HG03159 (cell line): ENCODE measurements around the gene ACD.

Experiments used
- ATAC-seq: cut with Tn5 transposase; IDR thresholded peaks from one replicate; pipeline ENCODE4 v1.9.1; 2021; ENCODE audit warnings: mild to moderate bottlenecking, moderate library complexity; ENCODE audit not compliant: unreplicated experiment

The ACD gene

DNA sequence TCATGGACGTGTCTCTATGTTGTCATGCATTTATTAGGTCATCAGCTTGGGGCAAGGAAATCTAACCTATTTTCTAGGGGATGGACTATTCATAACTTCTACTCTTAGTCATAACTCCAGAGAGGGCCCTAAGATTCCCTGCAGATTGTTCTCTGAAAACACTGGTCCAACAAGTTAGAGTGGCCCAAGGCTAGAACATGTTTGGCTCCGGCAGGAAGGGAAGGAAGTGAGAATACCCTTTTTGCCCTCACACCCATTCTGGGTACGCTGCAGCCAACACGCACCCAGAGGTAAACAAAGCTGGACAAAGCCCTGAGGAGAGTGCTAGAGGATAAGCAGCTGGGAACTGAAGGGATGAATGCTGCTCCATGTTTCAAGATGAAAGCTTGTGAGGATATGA, 16.5 kb upstream of the ACD start:
- ATAC-seq, result no peak

DNA sequence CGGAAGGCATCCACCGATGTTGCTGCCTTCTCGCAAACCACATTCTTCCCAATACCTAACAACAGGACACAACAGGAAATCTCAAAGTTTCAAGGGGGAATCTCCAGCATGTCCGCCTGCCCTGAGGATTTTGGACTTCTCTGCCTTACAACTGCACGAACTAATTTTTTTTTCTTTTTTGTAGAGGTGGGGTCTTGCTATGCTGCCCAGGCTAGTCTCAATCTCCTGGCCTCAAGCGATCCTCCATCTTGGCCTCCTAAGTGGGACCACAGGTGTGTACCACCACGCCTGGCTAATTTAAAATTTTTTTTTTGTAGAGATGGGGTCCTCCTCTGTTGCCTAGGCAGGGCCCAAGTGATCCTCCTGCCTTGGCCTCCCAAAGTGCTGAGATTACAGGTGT, 15.9 kb upstream of the ACD start:
- no peak for ATAC-seq

GRCh38 chr16:67675579-67675935, 15.5 kb upstream of the ACD start:
- no peak for ATAC-seq

DNA sequence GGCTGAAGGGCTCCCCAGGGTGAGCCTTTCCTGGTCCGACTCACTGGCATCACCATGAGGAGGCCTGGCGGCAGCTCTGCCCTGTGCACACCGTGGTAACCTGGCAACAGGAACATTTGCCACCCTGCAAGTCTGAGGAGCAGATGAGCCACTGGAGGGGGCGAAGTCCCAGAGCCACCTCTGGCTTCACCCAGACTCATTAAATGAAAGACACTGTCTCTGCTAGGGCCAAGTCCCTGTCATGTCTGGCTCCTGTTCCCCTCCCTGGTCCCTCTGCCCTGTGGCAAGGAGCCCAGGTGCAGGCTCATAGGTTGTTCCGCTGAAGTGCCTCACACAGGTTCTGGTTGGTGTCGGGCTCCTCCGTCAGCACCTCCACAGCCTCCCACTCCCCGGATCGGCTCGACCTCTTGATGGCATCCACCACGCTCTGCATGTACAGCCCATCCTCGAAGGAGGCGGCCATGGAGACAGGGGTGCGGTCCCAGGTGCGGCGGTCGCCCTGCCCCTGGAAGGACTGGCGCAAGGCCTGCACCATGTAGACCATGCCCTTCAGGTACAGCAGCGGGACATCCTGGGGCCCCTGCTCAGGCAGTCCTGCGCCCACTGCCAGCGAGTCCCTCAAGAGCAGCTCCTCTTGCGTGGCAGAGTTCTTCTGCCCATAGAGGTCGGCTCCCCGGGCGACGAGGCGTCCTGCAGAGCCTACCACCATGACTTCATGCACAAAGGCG, 15.0 kb upstream of the ACD start:
- no peak for ATAC-seq

DNA sequence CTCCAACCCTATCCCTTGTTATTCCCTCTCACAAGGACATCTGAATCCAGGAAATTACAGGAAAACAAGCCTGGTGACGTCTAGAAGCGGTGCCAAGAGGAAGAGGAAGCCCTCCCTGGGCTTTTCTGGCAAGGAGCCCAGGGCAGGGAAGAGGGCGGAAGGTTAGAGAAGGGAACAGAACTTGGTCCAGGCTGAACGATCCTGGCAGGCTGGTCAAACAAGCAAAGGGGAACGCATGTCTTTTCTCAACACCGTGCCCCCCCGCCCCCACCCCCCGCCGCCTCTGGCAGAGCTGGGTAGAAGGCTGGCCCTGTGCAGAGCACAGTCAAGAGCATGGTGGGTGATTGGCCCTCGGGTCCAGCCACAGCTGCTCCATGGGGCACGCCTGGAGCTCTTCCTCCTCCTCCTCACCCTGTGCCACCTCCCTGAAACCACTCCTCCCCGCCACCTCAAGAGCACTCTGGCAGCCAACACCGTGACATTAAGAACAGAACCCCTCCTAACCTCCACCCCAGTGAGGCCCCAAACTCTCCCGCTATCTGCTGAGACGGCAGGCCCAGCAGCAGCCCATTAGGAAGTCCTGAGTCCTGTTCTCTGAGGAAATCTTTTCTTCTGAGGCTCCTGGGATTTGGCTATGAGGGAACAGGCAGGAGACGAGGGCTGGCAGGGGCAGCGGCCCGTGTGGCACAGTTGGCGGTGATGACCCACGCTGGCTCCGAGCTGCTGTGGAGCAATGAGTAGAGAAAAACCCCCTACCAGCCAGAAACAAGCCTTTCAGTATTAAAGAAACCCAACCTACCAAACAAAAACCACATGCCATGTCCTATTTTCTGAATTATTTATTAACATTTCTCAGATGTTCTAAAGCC, 13.9 kb upstream of the ACD start:
- ATAC-seq, result no peak

DNA sequence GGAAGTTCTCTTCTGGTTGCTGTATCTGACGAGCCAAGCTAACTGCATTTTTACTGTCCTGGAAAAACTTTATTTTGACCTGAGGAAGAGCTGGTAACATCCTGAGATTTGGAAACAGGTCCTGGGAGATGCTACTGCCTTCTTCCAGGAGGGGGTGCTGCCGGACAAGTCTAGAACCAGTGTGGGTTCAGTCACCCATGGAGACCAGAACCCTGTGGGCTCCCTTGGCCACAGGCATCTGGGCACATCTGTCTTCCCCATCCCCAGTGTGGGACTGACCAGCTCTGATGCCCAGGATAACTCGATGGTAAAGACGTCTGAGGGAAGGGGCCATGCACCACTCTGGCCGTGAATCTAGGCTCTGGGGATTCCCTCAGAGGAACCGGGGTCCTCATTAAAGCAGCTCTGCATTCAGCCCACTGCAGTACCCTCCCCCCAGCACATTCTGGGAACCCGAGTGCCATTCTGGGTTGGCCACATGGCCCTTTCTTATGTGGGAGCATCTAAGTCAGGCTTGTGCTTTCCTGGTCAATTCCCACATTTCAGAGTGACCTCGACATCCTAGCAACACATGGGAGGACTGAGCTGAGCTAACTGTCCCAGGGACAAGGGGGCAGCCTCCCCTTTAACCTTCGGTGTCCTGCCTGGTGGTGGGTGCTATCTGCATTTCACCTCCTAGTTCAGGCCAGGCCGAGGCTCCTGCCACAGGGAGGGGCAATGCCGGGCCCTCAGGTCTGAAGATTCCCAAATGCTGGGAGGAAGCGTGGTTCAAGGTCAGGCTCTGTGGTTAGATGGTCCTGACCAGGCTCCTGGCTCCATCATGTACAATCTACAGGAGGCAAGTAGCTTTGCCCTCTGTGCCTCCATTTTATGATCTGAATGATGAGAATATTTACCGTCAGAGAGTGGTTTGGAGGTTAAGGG, 12.9 kb upstream of the ACD start:
- no peak for ATAC-seq

GRCh38 chr16:67672306-67672705, 12.2 kb upstream of the ACD start:
- ATAC-seq, result no peak

DNA sequence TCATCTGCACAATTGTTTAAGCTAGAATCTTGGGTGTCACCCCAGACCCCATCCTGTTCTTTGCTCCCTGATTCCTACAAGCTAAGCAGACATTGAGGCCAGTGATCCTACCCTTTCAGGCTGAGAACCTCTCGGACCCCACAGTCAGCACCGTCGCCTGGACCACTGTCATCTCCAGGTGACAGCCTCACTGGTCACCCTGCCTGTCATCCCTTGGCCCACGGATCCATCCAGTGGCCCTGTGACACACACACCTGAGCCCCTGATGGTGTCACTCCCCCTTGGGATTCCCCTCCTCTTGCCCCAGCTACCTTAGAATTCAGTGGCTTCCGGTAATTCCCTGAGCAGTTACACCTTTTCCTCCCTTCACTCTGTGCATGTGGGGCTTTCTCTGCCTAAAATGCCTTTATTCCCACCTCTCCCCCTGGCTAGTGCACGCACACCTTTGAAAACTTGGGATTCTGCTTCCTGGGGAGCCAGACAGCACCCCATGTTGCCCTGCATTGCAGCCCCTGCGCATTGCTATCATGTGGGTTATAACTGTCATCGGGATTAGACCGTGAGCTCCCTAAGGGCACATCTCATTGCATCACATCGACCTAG, 9.5 kb upstream of the ACD start:
- no peak for ATAC-seq

- no peak for ATAC-seq
Observed at GRCh38 chr16:67668495-67669157, 8.6 kb upstream of the ACD start.

DNA sequence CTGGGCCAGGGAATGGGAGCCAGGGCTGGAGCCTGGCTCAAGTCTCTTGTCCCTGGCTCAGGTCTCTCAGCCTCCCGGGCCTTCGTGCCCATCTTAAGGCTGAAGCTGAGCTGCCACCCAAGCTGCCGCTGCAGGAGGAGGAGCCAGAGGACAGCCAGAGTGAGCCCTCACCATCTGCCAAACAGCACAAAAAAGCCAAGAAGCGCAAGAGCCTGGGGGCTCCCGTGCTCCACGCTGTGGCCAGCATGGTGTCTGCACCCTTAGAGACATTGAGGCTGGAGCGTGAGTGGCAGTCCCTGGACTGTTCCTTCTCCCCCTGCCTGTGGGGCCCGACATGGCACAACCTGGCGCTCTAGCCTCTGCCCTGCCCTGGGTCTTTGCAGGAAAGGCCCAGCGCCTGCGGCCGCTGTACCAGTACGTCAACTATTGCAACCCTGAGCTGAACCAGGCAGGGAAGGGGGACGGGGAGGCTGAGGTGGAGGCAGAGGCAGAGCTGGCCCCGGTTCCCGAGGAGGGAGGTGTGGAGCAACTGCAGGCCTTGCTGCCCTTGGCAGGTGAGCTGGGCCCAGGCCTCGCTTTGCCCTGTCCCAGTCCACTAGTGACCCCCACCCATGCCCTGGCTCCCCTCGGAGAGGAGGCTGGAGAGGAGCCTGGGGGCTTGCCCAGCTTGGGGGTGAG, 7.9 kb upstream of the ACD start:
- peak; percentile 63 for ATAC-seq

- no peak for ATAC-seq
Observed at GRCh38 chr16:67667453-67667816, 7.4 kb upstream of the ACD start.

- ATAC-seq, result peak; percentile 48
Observed at GRCh38 chr16:67666559-67667452, 6.7 kb upstream of the ACD start, which contains the start of the genes C16orf86 and ENKD1. Gene C16orf86 (plus strand): TSS chr16:67666814. CDS start chr16:67666971, 157 bp downstream. Gene ENKD1 (minus strand): TSS chr16:67666750. CDS start chr16:67666442, 308 bp downstream.

DNA sequence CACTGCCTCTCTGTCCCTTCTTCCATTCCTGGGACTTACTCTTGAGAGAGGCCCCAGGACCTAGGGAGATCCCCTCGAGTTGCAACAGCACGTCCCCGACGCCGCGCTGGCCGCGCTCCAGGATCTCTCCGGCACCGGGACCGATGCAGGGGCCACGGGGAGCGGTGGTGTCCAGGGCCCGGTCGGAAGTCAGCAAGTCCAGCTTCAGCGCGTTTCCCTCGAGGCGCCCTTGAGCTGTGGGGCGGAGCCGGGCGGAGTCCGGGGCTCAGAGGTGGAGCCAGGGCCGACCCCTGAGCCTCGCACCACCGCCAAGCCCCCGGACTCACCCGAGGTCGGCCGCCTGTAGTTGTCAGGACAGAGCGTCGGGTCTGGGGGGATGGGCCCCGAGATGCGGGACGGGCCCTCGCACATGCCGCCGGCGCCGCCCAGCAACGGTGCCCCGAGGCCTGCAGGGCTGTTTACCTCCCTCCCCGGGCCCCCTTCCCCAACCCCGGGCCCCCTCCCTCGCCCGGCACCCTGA, 6.0 kb upstream of the ACD start:
- no peak for ATAC-seq

GRCh38 chr16:67665598-67665997, 5.5 kb upstream of the ACD start:
- no peak for ATAC-seq

- ATAC-seq, result no peak
Observed at GRCh38 chr16:67664871-67665270, 4.8 kb upstream of the ACD start.

DNA sequence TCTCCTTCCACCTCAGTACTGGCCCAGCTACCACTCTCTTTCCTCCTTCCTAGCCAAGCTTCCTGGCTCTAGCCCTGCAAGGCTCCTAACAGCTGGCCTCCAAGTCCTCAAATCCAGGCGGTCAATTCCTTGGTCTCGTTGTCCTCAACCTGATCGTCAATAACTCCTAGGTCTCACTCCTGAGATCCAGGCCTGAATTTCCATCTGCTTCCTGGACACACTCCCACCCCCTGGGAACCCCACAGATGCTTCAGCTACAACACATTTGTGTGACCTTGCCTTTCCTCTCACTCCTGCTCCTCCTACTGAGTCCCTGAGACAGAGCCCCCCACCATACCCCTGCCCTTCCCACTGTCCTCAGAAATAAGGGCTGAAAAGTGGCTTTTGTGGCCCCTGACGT, 4.2 kb upstream of the ACD start:
- ATAC-seq, result no peak

DNA sequence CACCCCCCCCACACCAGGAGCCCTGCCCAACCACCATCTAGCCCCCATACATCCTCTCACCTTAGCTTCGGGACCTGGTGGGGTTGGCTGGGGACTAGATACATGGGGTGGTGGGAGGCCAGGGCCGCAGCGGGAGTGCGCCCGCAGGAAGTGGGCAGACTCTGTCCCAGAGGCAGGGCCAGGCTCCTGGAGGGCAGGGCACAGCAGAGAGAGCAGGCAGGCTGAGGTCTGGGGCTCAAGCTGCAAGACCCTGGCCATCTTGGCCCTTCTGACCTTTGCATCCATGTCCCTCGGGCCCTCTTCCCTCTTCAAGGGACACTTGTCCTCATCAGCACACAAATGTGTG, 3.8 kb upstream of the ACD start:
- no peak for ATAC-seq

- no peak for ATAC-seq
Observed at GRCh38 chr16:67663151-67663876, 3.3 kb upstream of the ACD start.
